Vagina (tissue), 2 donors: ENCODE results near the gene DDR2.

ENCODE experiments used
- POLR2A ChIP-seq, 2 donors: fragments of 450-650 bp; IDR thresholded peaks; one replicate each; pipeline ENCODE4 v1.6.1; 2017; ENCODE audit warnings: antibody characterized with exemption in 2 of 2, mild to moderate bottlenecking in 2 of 2, moderate library complexity in 2 of 2
- POLR2AphosphoS5 ChIP-seq, 2 donors: sonication (generic); formaldehyde crosslinking; IDR thresholded peaks; one replicate each; pipeline ENCODE4 v1.9.0; 2017; ENCODE audit warnings: antibody characterized with exemption in 2 of 2, mild to moderate bottlenecking in 2 of 2, low read depth in 1 of 2; ENCODE audit not compliant: insufficient read depth in 1 of 2
- TF ChIP-seq, protein P1 (sequence below), 3 experiments: fragments of 450-650 bp in 2 of 3; fragments of 200-600 bp in 1 of 3; sonication (generic) in 1 of 3; IDR thresholded peaks; one replicate each; pipeline ENCODE4 v1.5.1; 2017 to 2019; ENCODE audit warnings: antibody characterized with exemption in 3 of 3, mild to moderate bottlenecking in 2 of 3, moderate library complexity in 2 of 3

DNA sequence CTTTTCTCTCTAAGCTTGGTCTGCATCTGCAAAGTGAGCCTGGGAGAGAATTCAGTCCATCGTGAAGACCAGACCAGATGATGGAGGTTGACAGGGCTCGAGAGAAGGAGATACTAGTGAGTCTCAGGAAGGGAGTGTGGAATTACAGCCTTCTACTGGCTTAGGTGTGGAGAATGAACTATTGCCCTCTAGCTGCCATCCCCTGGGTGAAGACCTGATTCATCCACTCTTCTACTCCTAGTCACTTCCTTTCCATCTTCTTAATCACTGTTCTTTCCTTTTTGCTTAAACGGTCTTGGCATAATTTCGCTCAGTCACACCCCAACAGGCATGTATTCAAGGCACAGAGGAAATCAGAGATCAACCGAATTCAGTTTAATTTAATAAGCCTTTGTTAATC is 124.3 kb downstream of the DDR2 start:
- no peak for TF ChIP-seq POLR2AphosphoS5 (IDR thresholded peaks at IDR 0.05; ENCODE audit: insufficient read depth in 1 of 2, low read depth in 1 of 2)
- TF ChIP-seq, protein P1, sequence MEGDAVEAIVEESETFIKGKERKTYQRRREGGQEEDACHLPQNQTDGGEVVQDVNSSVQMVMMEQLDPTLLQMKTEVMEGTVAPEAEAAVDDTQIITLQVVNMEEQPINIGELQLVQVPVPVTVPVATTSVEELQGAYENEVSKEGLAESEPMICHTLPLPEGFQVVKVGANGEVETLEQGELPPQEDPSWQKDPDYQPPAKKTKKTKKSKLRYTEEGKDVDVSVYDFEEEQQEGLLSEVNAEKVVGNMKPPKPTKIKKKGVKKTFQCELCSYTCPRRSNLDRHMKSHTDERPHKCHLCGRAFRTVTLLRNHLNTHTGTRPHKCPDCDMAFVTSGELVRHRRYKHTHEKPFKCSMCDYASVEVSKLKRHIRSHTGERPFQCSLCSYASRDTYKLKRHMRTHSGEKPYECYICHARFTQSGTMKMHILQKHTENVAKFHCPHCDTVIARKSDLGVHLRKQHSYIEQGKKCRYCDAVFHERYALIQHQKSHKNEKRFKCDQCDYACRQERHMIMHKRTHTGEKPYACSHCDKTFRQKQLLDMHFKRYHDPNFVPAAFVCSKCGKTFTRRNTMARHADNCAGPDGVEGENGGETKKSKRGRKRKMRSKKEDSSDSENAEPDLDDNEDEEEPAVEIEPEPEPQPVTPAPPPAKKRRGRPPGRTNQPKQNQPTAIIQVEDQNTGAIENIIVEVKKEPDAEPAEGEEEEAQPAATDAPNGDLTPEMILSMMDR (IDR thresholded peaks at IDR 0.05), result no peak
- no peak for TF ChIP-seq POLR2A (IDR thresholded peaks at IDR 0.05)
